Mesenchymal stem cell (in vitro differentiated cells and primary cell): ENCODE data around the gene SETX.

Source experiments
- DNase-seq: peaks from one replicate; pipeline ENCODE4 v3.0.0-alpha.2; 2013
- H2AFZ ChIP-seq: one replicate; pipeline ENCODE4 v1.6.1; 2013; ENCODE audit warnings: low read depth, mild to moderate bottlenecking, control low read depth, inconsistent platforms, low read length, moderate library complexity
- H2AK5ac ChIP-seq: 2 replicates; pipeline ENCODE4 v1.6.1; 2013; ENCODE audit warnings: low read length, moderate library complexity, mild to moderate bottlenecking, inconsistent platforms; ENCODE audit not compliant: severe bottlenecking
- H2BK120ac ChIP-seq: one replicate; pipeline ENCODE4 v1.6.1; 2013; ENCODE audit warnings: low read depth, mild to moderate bottlenecking, inconsistent platforms, low read length, moderate library complexity
- H2BK12ac ChIP-seq, 2 experiments: one replicate each; pipeline ENCODE4 v1.6.1; 2013; ENCODE audit warnings: inconsistent platforms in 2 of 2, low read length in 2 of 2, mild to moderate bottlenecking in 2 of 2, moderate library complexity in 2 of 2, control low read depth in 1 of 2
- H2BK15ac ChIP-seq: one replicate; pipeline ENCODE4 v1.6.1; 2013; ENCODE audit warnings: mild to moderate bottlenecking, low read depth, inconsistent platforms; ENCODE audit not compliant: poor library complexity, severe bottlenecking
- H2BK5ac ChIP-seq: 2 replicates; pipeline ENCODE4 v1.6.1; 2013; ENCODE audit warnings: low read depth, mild to moderate bottlenecking, low read length, control low read depth, inconsistent platforms; ENCODE audit not compliant: poor library complexity, severe bottlenecking
- H3K14ac ChIP-seq, 2 experiments: one replicate each; pipeline ENCODE4 v1.6.1; 2013; ENCODE audit warnings: inconsistent platforms in 2 of 2, low read length in 2 of 2, control low read depth in 1 of 2, mild to moderate bottlenecking in 1 of 2, moderate library complexity in 1 of 2
- H3K18ac ChIP-seq, 2 experiments: one replicate each; pipeline ENCODE4 v1.6.1; 2013; ENCODE audit warnings: inconsistent platforms in 2 of 2, low read length in 2 of 2, control low read depth in 1 of 2, low read depth in 1 of 2, mild to moderate bottlenecking in 1 of 2
- H3K23ac ChIP-seq, 2 experiments: one replicate each; pipeline ENCODE4 v1.6.1; 2013; ENCODE audit warnings: inconsistent platforms in 2 of 2, low read length in 2 of 2, mild to moderate bottlenecking in 2 of 2, moderate library complexity in 2 of 2, control low read depth in 1 of 2
- H3K27ac ChIP-seq: 2 replicates; pipeline ENCODE4 v1.5.1; 2013; ENCODE audit warnings: mild to moderate bottlenecking, moderate library complexity, low read length, control low read depth, inconsistent platforms; ENCODE audit not compliant: poor library complexity, severe bottlenecking
- H3K27me3 ChIP-seq, 2 experiments: 2 replicates each; pipeline versions ENCODE4 v1.6.1 to v1.7.0; 2013; ENCODE audit warnings: low read length in 2 of 2, mild to moderate bottlenecking in 2 of 2, moderate library complexity in 2 of 2, control low read depth in 1 of 2, inconsistent platforms in 1 of 2; ENCODE audit not compliant: control insufficient read depth in 1 of 2, insufficient read depth in 1 of 2
- H3K36me3 ChIP-seq, 2 experiments: 2 replicates each; pipeline versions ENCODE4 v1.6.1 to v1.7.0; 2013; ENCODE audit warnings: low read length in 2 of 2, control low read depth in 1 of 2, inconsistent platforms in 1 of 2, low read depth in 1 of 2, mild to moderate bottlenecking in 1 of 2; ENCODE audit not compliant: insufficient read depth in 2 of 2, control insufficient read depth in 1 of 2
- H3K4ac ChIP-seq, 2 experiments: one replicate each; pipeline ENCODE4 v1.6.1; 2013; ENCODE audit warnings: inconsistent platforms in 2 of 2, low read length in 2 of 2, mild to moderate bottlenecking in 2 of 2, moderate library complexity in 2 of 2, control low read depth in 1 of 2, low read depth in 1 of 2
- H3K4me1 ChIP-seq: 2 replicates; pipeline ENCODE4 v1.6.1; 2013; ENCODE audit warnings: low read depth, low read length, control low read depth; ENCODE audit not compliant: control insufficient read depth, insufficient read depth
- H3K4me2 ChIP-seq: 2 replicates; pipeline ENCODE4 v1.6.1; 2013; ENCODE audit warnings: low read length, mild to moderate bottlenecking, inconsistent platforms; ENCODE audit not compliant: poor library complexity, severe bottlenecking
- H3K4me3 ChIP-seq, 2 experiments: 2 replicates each; pipeline versions ENCODE4 v1.5.1 to v1.7.0; 2013; ENCODE audit warnings: low read length in 2 of 2, mild to moderate bottlenecking in 2 of 2, control low read depth in 1 of 2, low read depth in 1 of 2; ENCODE audit not compliant: insufficient read depth in 1 of 2
- H3K79me1 ChIP-seq: replicated peaks from 2 replicates; pipeline ENCODE4 v1.6.1; 2013; ENCODE audit warnings: mild to moderate bottlenecking, control low read depth, low read length, inconsistent platforms; ENCODE audit not compliant: poor library complexity, severe bottlenecking
- H3K9ac ChIP-seq: 2 replicates; pipeline ENCODE4 v1.7.0; 2013; ENCODE audit warnings: mild to moderate bottlenecking, low read length, moderate library complexity
- H3K9me3 ChIP-seq: 2 replicates; pipeline ENCODE4 v1.7.0; 2013; ENCODE audit warnings: mild to moderate bottlenecking, low read length; ENCODE audit not compliant: control insufficient read depth
- H4K8ac ChIP-seq: one replicate; pipeline ENCODE4 v1.6.1; 2013; ENCODE audit warnings: inconsistent platforms, mild to moderate bottlenecking, low read length, moderate library complexity
- H4K91ac ChIP-seq: one replicate; pipeline ENCODE4 v1.6.1; 2013; ENCODE audit warnings: mild to moderate bottlenecking, low read length, inconsistent platforms
- WGBS: methylation state at CpG from one replicate; pipeline ENCODE4 v1.1.7; 2013; ENCODE audit warnings: mixed read lengths; 5-methylcytosine and 5-hydroxymethylcytosine counted together

SETX gene

DNA sequence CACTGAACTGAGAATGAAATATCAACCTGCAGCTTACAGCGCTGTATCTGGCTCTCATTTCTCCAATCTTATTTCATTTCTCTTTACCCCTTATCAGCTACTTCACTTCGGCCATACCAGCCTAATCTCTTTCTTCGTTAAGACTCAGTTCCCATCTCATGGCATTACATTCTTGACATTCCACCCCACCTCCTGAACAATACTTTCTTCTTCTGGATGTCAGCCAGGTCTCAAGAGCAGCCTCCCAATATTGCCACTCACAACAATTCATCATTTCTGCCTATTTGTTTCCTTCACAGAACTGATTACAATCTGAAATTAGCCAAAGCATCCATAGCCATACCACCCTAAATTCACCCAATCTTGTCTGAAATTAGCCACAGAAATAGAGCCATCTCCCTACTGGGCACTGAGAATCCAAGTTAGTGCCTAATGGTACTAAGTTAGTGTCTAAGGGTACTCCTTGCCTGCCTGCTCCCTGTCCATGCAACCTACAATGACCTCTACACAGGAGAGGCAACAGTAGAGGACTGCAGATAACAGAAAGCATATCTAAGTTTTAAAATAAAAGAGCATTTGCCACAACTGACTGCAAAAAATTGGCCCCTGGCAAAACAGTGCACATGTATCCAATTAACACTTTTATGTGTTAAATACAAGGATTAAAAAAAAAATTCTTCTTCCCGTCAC is 35.2 kb downstream of the SETX start:
- H3K9me3 ChIP-seq, result no peaks in the 10 kb centered on the region
- H2BK15ac ChIP-seq, result no peak overlapping the region
- no peak overlapping the region for H3K14ac ChIP-seq
- no peak overlapping the region for H3K4ac ChIP-seq
- DNase-seq, result no peak
- no peaks in the 10 kb centered on the region for H3K4me1 ChIP-seq
- no peak overlapping the region for H3K9ac ChIP-seq
- H2AFZ ChIP-seq, result no peak overlapping the region
- peaks cover 8% of the 10 kb centered on the region for H3K79me1 ChIP-seq
- H4K8ac ChIP-seq, result no peak overlapping the region
- H3K27me3 ChIP-seq, result no peaks in the 10 kb centered on the region
- no peak overlapping the region for H3K18ac ChIP-seq
- H2BK120ac ChIP-seq, result no peak overlapping the region
- no peak overlapping the region for H3K4me3 ChIP-seq
- H3K4me2 ChIP-seq, result no peak overlapping the region
- no peak overlapping the region for H2BK5ac ChIP-seq
- H3K23ac ChIP-seq, result no peak overlapping the region
- H2AK5ac ChIP-seq, result no peak overlapping the region
- 75% methylated on average over 4 of the region's 4 CpGs for WGBS
- no peak overlapping the region for H4K91ac ChIP-seq
- H2BK12ac ChIP-seq, result no peak overlapping the region
- H3K36me3 ChIP-seq, result peaks cover 5 to 85% of the 10 kb centered on the region in 2 experiments
- no peak overlapping the region for H3K27ac ChIP-seq

DNA sequence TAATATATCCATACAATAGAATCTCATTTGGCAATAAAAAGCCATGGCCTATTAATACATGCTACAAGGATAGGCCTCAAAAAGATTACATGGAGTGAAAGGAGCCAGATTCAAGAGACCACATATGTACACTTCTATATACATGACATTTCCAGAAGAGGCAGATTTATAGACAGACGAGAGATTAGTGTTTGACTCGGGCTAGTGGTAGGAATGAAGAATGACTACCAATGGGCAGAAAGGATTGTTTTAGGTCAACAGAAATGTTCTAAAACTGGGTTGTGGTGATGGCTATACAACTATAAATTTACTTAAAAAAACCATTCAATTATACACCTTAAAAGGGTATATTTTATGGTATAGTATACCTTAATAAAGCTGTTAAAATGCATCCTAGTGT is 41.9 kb downstream of the SETX start:
- DNase-seq, result peak; percentile 9
- peaks cover 11 to 88% of the 10 kb centered on the region in 2 experiments for H3K36me3 ChIP-seq
- no CpG with 5 or more reads among the region's 2 CpGs for WGBS
- no peak overlapping the region for H2BK5ac ChIP-seq
- H3K14ac ChIP-seq, result no peak overlapping the region
- H3K79me1 ChIP-seq, result peaks cover 12% of the 10 kb centered on the region
- no peak overlapping the region for H3K27ac ChIP-seq
- peaks cover 3% of the 10 kb centered on the region for H3K4me1 ChIP-seq
- H3K4ac ChIP-seq, result no peak overlapping the region
- no peak overlapping the region for H4K91ac ChIP-seq
- no peak overlapping the region for H4K8ac ChIP-seq
- no peak overlapping the region for H3K9ac ChIP-seq
- no peak overlapping the region for H3K4me2 ChIP-seq
- no peaks in the 10 kb centered on the region for H3K27me3 ChIP-seq
- no peak overlapping the region for H2AFZ ChIP-seq
- no peak overlapping the region for H3K18ac ChIP-seq
- H2AK5ac ChIP-seq, result no peak overlapping the region
- H3K4me3 ChIP-seq, result no peak overlapping the region
- H2BK12ac ChIP-seq, result no peak overlapping the region
- H2BK15ac ChIP-seq, result no peak overlapping the region
- no peak overlapping the region for H2BK120ac ChIP-seq
- H3K23ac ChIP-seq, result no peak overlapping the region
- H3K9me3 ChIP-seq, result no peaks in the 10 kb centered on the region

DNA sequence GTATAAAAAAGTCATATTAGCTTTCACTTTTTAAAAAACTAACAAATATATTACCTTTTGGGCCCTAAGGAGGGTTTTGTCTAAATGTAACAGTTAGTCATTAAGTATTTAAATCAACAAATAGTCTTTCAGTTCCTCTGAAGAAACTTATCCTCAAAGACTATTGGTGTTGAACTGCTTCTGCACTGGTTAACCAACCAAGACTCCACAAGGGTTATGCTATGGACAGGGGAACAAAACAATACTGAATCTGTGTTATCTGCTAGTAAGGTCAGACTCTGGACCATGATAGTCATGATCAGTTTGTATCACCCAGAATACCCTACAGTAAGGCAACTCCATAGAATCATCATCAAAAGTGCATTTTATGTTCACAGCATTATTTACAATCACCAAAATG is 42.4 kb downstream of the SETX start:
- no peak overlapping the region for H2BK15ac ChIP-seq
- no peak overlapping the region for H2BK120ac ChIP-seq
- H2BK12ac ChIP-seq, result no peak overlapping the region
- peaks cover 3% of the 10 kb centered on the region for H3K4me1 ChIP-seq
- no peak overlapping the region for H3K14ac ChIP-seq
- DNase-seq, result no peak
- no peak overlapping the region for H2BK5ac ChIP-seq
- no peak overlapping the region for H2AK5ac ChIP-seq
- peaks cover 12% of the 10 kb centered on the region for H3K79me1 ChIP-seq
- H3K27ac ChIP-seq, result no peak overlapping the region
- no peak overlapping the region for H3K4me2 ChIP-seq
- H3K9ac ChIP-seq, result no peak overlapping the region
- peaks cover 15 to 86% of the 10 kb centered on the region in 2 experiments for H3K36me3 ChIP-seq
- H4K8ac ChIP-seq, result no peak overlapping the region
- H3K18ac ChIP-seq, result no peak overlapping the region
- H3K27me3 ChIP-seq, result no peaks in the 10 kb centered on the region
- H3K9me3 ChIP-seq, result no peaks in the 10 kb centered on the region
- H3K4me3 ChIP-seq, result no peak overlapping the region
- no peak overlapping the region for H4K91ac ChIP-seq
- H2AFZ ChIP-seq, result no peak overlapping the region
- no peak overlapping the region for H3K4ac ChIP-seq
- H3K23ac ChIP-seq, result no peak overlapping the region

DNA sequence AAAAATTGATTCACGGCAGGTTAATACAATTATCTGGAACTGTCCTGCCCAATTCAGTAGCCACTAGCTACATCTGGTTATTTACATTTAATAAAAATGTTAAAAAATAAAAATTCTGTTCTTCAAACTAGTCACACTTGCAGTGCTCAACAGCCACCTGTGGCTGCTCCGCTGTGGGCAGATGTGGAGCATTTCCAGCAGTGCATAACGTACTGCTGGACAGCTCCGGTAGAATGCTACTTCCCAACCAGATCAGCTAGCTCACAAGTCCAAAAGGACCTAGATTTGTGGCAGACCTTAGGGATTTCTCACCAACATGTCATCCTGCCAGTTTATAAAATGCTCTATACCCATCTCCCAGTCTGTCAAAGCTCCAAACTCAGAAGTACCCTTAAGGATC is 42.8 kb downstream of the SETX start:
- Histone ChIP-seq H3K14ac (no peak overlapping the region), H4K91ac (no peak overlapping the region), H3K27me3 (no peaks in the 10 kb centered on the region), H2AFZ (no peak overlapping the region), H3K79me1 (peaks cover 12% of the 10 kb centered on the region), H3K9ac (no peak overlapping the region), H3K9me3 (no peaks in the 10 kb centered on the region), H3K4me3 (no peak overlapping the region), H2BK120ac (no peak overlapping the region), H2AK5ac (no peak overlapping the region), H3K4ac (no peak overlapping the region), H2BK15ac (no peak overlapping the region), H2BK5ac (no peak overlapping the region), H3K36me3 (peaks cover 16 to 85% of the 10 kb centered on the region in 2 experiments), H3K4me2 (no peak overlapping the region), H3K18ac (no peak overlapping the region), H3K27ac (no peak overlapping the region), H3K23ac (no peak overlapping the region), H2BK12ac (no peak overlapping the region), H4K8ac (no peak overlapping the region), H3K4me1 (peaks cover 3% of the 10 kb centered on the region)
- 97% methylated on average over 4 of the region's 4 CpGs for WGBS
- no peak for DNase-seq
